ENCODE measurements around the gene DNPH1.
A peak's percentile ranks its signal among the peaks of the same experiment; 100 is the strongest.

Gene DNPH1

DNA sequence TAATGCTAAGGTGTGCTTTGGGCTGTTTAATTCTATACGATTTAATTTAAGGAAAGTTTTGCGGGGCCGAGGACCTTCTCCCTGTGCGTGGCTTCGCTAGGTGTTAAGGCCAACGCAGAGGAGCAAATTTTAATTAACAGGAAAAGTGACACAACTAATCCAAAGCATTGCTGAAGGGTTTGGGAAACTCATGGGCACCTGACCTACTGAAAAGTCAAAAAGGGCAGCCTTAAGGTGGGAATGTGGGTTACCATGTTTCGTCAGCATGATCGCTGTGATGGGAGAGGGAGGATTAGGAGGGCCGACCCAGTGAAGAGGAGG lies 47.7 kb downstream of the DNPH1 start:
- no peak for DNase-seq (ENCODE audit: low read depth)

DNA sequence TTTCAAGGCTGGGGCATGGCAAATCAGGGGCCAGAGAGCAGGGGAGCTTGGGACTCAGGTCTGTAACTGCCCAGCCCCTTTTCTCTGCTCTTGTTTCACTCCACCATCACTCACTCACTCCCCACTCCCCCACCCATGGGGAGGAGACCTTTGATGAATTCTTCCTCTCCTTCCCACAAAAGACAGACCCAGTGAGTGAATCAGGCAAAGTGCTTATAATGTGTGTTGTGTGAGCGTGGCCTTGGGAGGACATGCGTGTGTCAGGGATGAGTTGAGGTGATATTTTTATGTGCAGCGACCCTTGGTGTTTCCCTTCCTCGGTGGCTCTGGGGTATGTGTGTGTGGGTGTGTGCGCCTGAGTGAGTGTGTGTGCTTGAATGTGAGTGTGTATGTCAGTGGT lies 48.3 kb downstream of the DNPH1 start:
- DNase-seq (ENCODE audit: low read depth) = peak; percentile 20

DNA sequence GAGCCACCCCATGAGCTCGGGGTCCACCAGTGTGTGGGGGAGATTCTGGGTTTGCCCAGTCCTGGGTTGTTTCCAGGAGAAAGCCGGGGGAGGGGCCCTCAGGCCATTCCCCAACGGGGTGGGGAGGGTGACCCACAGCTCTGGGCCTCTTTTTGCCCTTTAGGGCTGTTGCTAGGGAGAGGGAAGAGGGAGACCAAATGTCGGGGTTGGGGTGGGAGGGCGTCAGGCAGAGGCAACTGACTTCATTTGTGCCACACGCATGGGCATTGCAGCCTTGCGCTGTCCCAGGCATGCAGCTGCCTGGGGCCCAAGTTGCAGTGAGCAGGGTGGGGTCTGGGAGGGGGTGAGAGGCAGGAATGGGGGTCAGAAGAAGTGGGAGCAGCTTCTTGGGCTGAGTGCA lies 49.2 kb downstream of the DNPH1 start:
- no peak for DNase-seq (ENCODE audit: low read depth)

DNA sequence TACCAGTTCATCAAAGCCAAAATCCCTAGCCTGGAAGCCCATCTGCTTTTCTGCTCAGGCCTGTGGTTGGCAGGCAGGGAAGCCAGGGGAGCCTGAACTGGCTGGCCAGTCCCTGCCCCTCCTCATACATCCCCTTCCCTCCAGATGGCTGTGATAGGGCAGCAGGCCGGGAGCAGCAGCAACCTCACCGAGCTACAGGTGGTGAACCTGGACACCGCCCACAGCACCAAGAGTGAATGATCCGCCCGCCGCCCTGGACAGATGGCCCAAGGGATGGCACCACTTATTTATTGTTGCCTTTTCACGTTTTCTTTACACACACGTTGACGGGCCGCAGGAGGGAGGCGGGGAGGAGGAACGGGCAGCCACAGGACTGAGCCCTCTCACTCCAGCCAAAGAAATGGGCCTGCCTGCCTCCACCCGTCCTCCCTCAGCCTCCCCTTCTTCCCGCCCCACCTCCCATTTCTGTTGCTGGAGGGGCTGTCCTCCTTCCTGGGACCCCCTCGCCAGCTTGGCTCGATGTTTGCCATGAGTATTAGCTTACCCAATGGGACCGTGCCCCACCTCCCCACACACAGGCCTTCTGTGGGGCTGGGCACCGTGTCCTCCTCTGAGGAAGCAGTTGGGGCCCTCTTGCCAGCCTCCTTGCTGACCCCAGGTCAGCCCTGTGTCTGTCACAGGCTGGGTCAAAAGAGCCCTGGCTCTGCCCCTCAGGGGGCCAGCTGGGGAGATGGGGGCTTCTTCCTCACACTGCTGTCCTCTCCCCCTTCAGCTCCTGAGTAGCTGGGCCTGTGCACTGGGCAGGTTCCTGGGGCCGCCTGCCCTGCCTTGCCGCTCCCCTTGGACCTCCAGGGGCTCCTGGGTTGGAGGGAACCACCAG lies 50.1 kb downstream of the DNPH1 start:
- no peak for DNase-seq (ENCODE audit: low read depth)

DNA sequence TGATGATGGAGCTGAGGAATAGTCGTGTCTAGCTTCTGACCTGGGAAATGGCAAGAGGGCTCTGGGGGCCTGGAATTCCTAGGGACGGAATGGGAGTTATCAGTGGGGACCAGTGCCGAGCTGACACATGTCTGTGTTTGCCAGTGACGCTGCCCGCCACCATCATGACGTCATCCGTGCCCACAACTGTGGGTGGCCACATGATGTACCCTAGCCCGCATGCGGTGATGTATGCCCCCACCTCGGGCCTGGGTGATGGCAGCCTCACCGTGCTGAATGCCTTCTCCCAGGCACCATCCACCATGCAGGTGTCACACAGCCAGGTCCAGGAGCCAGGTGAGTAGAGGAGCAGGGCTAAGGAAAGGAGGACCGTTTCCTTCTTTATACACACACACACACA lies 51.1 kb downstream of the DNPH1 start:
- no peak for DNase-seq (ENCODE audit: low read depth)

DNA sequence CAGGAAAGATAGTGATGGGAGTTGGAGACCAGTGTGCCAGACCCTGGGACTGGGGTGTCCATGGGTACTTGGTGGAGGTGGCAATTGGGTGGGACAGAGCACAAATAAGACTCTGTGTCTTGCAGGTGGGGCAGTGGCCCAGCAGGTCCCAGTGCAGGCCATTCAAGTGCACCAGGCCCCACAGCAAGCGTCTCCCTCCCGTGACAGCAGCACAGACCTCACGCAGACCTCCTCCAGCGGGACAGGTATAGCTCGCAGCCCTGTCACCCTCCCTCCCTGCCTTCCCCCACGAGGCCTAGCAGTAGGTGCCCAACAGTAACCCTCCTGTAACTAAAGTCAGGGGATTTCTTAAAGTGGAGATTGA lies 52.9 kb downstream of the DNPH1 start:
- no peak for DNase-seq (ENCODE audit: low read depth)

DNA sequence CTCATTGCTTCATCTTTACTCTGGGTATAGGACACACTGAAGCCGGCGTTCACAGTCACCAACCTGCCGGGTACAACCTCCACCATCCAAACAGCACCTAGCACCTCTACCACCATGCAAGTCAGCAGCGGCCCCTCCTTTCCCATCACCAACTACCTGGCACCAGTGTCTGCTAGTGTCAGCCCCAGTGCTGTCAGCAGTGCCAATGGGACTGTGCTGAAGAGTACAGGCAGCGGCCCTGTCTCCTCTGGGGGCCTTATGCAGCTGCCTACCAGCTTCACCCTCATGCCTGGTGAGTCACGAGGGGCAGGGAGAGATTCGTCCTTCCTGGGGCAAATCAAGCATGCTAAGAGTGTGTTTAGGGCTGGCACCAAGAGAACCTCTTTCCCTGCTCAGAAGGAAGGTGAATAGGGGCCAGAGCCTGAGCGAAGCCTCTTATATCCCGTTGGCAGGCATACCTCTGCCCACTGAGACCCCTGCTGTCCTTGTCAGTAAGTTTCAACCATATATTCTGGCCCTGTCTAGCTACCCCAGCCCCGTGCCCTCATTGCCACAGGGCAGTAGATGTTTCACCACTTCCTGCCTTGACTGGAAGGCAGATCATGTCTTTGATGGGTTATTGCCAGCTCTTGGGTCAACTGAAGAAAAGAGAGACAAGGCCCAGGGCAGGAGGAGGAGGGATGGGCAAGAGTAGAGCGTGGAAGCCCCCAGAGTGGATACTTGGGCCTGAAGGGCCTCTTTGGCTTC lies 53.4 kb downstream of the DNPH1 start:
- no peak for DNase-seq (ENCODE audit: low read depth)

Measured in ELR (cell line).